K562 (cell line): ENCODE measurements around the gene WDR90. TPM values are rescaled to one million over a fixed set of nuclear protein-coding genes. Genes with fewer than 3 reads are reported as not detected.

Experiments used
- CBX5 ChIP-seq: IDR thresholded peaks from 2 replicates; pipeline ENCODE4 v1.6.1; 2014; ENCODE audit warnings: low read depth, borderline replicate concordance
- ETS2 ChIP-seq: IDR thresholded peaks from 2 replicates; pipeline ENCODE4 v1.6.1; 2016; ENCODE audit warnings: borderline replicate concordance, missing genetic modification characterization, mild to moderate bottlenecking, moderate library complexity, missing compliant biosample characterization; ENCODE audit not compliant: poor library complexity, severe bottlenecking
- HMGN3 ChIP-seq: IDR thresholded peaks from 2 replicates; pipeline ENCODE4 v1.6.1; 2011; ENCODE audit warnings: borderline replicate concordance, low read depth, mild to moderate bottlenecking, mixed read lengths, low read length; ENCODE audit not compliant: insufficient read length; ENCODE audit errors: extremely low read depth
- PCBP2 ChIP-seq: fragments of 200-400 bp; formaldehyde crosslinking; IDR thresholded peaks from 2 replicates; pipeline ENCODE4 v1.6.1; 2018; ENCODE audit warnings: low read length, low read depth, mild to moderate bottlenecking, moderate library complexity; ENCODE audit not compliant: poor library complexity, severe bottlenecking
- SAFB2 ChIP-seq: fragments of 200-400 bp; formaldehyde crosslinking; IDR thresholded peaks from 2 replicates; pipeline ENCODE4 v1.6.1; 2018; ENCODE audit warnings: borderline replicate concordance, low read length, low read depth, moderate library complexity; ENCODE audit not compliant: severe bottlenecking
- SIN3A ChIP-seq, 2 experiments: fragments of 150-350 bp in 1 of 2; IDR thresholded peaks; 2 replicates each; pipeline ENCODE4 v1.6.1; 2011 to 2016; ENCODE audit warnings: borderline replicate concordance in 2 of 2, low read depth in 2 of 2, low read length in 2 of 2, mild to moderate bottlenecking in 2 of 2, moderate library complexity in 2 of 2; ENCODE audit not compliant: control insufficient read depth in 1 of 2
- SPI1 ChIP-seq: IDR thresholded peaks from 2 replicates; pipeline ENCODE4 v1.6.1; 2011; ENCODE audit warnings: low read depth, low read length, control low read depth, borderline replicate concordance
- TEAD2 ChIP-seq: fragments of 450-650 bp; IDR thresholded peaks from 2 replicates; pipeline ENCODE4 v1.6.1; 2016; ENCODE audit warnings: missing genetic modification characterization, control low read depth, missing compliant biosample characterization
- ZNF174 ChIP-seq: fragments of 250-450 bp; sonication (Bioruptor Pico); IDR thresholded peaks from 2 replicates; pipeline ENCODE4 v1.4.0; 2020; ENCODE audit warnings: mild to moderate bottlenecking
- polyA plus RNA-seq, 8 experiments: library from polyadenylated mRNA; depleted of rRNA in 4 of 8; stranded (reverse) in 5 of 8; unstranded in 3 of 8; fragments of >200 nt; fragmentation: Nextera tagmentation in 2 of 8; fragmentation: Illumina TruSeq in 1 of 8; extraction: Ambion mirVana in 2 of 8; extraction: Trizol in 1 of 8; gene quantifications; 2 replicates each; pipeline versions ENCODE4 v1.2.1 to v1.2.3, GENCODE V29; 2011 to 2014; ENCODE audit warnings: inconsistent platforms in 1 of 8, missing spikeins in 1 of 8
- total RNA-seq, 7 experiments: library from RNA; depleted of rRNA in 6 of 7; stranded (reverse); fragments of >200 nt in 6 of 7; fragmentation: Illumina TruSeq in 2 of 7; extraction: Trizol in 2 of 7; gene quantifications; 2 replicates each; pipeline versions ENCODE4 v1.2.1 to v1.2.3, GENCODE V29; 2011 to 2021; ENCODE audit warnings: low replicate concordance in 1 of 7
- TF ChIP-seq, protein P1 (sequence below): fragments of 250-450 bp; sonication (Bioruptor Pico); IDR thresholded peaks from 2 replicates; pipeline ENCODE4 v1.4.0; 2020
- TF ChIP-seq, protein P2 (sequence below): sonication (generic); formaldehyde crosslinking; IDR thresholded peaks from 2 replicates; pipeline ENCODE4 v1.4.0; 2020; ENCODE audit warnings: mild to moderate bottlenecking, missing genetic modification reagents
- TF ChIP-seq, protein P3 (sequence below): fragments of 450-650 bp; IDR thresholded peaks from 2 replicates; pipeline ENCODE4 v1.6.1; 2016; ENCODE audit warnings: antibody characterized with exemption

WDR90 gene
- total and polyA plus RNA-seq, 9 of the 15 experiments (the other 6 are each of a cell fraction or from before 2014, with no cell fraction given) = 0.44 to 12.6 (median 3.3) TPM

DNA sequence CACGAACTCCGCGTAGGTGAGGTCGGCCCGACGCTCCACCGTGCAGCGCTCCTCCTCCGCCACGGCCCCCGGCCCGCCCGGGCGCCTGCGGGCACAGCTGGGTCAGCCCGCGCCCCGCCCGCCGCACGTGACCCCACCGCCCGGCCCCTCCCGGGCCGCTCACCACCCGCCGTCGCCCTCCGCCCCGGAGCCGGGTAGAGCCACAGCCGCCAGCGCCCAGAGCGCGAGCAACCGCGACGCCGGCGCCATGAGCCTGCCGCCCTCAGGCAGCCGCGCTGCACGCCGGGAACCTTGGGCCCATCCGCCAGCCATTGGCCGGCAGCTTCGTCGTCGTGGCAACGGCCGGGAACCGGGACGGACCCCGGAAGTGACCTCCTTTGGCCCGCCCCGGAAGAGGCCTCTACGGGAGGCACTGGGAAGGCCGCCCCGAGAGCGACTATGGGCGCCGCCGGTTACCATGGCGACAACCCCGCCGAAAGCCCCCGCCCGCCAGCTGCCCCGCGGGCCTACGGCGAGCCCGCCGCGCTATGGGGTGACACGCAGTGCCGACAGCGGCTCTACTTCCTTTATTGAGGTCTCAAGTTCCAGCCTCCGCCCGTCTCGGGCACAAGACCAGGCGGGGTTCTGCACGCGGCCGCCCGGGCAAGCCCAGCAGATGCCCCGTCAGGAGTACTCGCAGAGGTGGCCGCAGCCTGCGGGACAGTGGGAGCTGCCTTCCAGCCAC lies 35.1 kb downstream of the WDR90 start, which contains the start of gene JMJD8 (continued):
- TF ChIP-seq, protein P1, sequence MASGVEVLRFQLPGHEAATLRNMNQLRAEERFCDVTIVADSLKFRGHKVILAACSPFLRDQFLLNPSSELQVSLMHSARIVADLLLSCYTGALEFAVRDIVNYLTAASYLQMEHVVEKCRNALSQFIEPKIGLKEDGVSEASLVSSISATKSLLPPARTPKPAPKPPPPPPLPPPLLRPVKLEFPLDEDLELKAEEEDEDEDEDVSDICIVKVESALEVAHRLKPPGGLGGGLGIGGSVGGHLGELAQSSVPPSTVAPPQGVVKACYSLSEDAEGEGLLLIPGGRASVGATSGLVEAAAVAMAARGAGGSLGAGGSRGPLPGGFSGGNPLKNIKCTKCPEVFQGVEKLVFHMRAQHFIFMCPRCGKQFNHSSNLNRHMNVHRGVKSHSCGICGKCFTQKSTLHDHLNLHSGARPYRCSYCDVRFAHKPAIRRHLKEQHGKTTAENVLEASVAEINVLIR = peak; percentile 79
- no peak for TF ChIP-seq SAFB2
- TF ChIP-seq PCBP2 = no peak
- TF ChIP-seq, protein P2, sequence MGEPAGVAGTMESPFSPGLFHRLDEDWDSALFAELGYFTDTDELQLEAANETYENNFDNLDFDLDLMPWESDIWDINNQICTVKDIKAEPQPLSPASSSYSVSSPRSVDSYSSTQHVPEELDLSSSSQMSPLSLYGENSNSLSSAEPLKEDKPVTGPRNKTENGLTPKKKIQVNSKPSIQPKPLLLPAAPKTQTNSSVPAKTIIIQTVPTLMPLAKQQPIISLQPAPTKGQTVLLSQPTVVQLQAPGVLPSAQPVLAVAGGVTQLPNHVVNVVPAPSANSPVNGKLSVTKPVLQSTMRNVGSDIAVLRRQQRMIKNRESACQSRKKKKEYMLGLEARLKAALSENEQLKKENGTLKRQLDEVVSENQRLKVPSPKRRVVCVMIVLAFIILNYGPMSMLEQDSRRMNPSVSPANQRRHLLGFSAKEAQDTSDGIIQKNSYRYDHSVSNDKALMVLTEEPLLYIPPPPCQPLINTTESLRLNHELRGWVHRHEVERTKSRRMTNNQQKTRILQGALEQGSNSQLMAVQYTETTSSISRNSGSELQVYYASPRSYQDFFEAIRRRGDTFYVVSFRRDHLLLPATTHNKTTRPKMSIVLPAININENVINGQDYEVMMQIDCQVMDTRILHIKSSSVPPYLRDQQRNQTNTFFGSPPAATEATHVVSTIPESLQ (CRISPR knock-in tag) = no peak
- no peak for TF ChIP-seq CBX5
- TF ChIP-seq, protein P3, sequence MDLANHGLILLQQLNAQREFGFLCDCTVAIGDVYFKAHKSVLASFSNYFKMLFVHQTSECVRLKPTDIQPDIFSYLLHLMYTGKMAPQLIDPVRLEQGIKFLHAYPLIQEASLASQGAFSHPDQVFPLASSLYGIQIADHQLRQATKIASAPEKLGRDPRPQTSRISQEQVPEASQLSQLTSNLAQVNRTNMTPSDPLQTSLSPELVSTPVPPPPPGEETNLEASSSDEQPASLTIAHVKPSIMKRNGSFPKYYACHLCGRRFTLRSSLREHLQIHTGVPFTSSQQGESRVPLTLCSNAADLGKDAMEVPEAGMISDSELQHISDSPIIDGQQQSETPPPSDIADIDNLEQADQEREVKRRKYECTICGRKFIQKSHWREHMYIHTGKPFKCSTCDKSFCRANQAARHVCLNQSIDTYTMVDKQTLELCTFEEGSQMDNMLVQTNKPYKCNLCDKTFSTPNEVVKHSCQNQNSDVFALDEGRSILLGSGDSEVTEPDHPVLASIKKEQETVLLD = no peak
- no peak for TF ChIP-seq SPI1
- TF ChIP-seq TEAD2 (tag) = no peak
- TF ChIP-seq SIN3A (IDR thresholded peaks at IDR 0.05; ENCODE audit: borderline replicate concordance in 2 of 2, control insufficient read depth in 1 of 2, low read depth in 2 of 2, low read length in 2 of 2) = peak; percentile 40 to 90; a peak in 3 of 4 replicates
- TF ChIP-seq ZNF174 (CRISPR knock-in tag) = no peak
- TF ChIP-seq ETS2 (tag) = no peak
- peak; percentile 14 for TF ChIP-seq HMGN3
